A549 (cell line): ENCODE data around the gene UXT. TPM values are rescaled to one million over a fixed set of nuclear protein-coding genes. Genes with fewer than 3 reads are reported as not detected.

Experiments
- ATAC-seq, 2 experiments: fragments of 200-7000 bp in 1 of 2; fragments of >200 bp in 1 of 2; cut with Nextera tagmentation in 1 of 2; cut with Tn5 transposase in 1 of 2; 3 replicates each; pipeline versions ENCODE4 v1.8.0 to v1.9.1; 2018 to 2020; ENCODE audit warnings: mild to moderate bottlenecking in 1 of 2, moderate library complexity in 1 of 2
- CTCF ChIA-PET: fragments of 300-600 bp; sonication (Branson Sonifier 250); formaldehyde crosslinking; extraction: SDS; loops from one replicate; lab custom pipeline; 2021; ENCODE audit warnings: antibody characterized with exemption, inconsistent platforms; lab: Yijun Ruan, JAX
- POLR2A ChIA-PET: fragments of 350-600 bp; formaldehyde crosslinking; extraction: SDS; loops from one replicate; lab custom pipeline; 2021; ENCODE audit warnings: antibody characterized with exemption, inconsistent platforms; lab: Yijun Ruan, JAX
- DNase-seq, 2 experiments: peaks; one replicate each; pipeline versions ENCODE4 v3.0.0 to v3.0.0-alpha.2; 2011 to 2016; ENCODE audit warnings: low read depth in 1 of 2, low spot score in 1 of 2
- FAIRE-seq: peaks from 2 replicates; lab custom pipeline; 2011; peaks lifted over from hg19 to GRCh38; lab: Jason Lieb, UNC
- H3K27ac ChIP-seq, 2 experiments: fragments of >200 bp; sonication (Bioruptor Twin); formaldehyde crosslinking; 3 replicates each; pipeline ENCODE4 v1.5.1; 2016 to 2017
- H3K4me1 ChIP-seq: fragments of >200 bp; sonication (Bioruptor Twin); formaldehyde crosslinking; 3 replicates; pipeline ENCODE4 v1.6.1; 2016
- H3K4me2 ChIP-seq: fragments of >200 bp; sonication (Bioruptor Twin); formaldehyde crosslinking; 3 replicates; pipeline ENCODE4 v1.6.1; 2016
- H3K4me3 ChIP-seq: fragments of >200 bp; sonication (Bioruptor Twin); formaldehyde crosslinking; 3 replicates; pipeline ENCODE4 v1.5.1; 2016
- H3K9me3 ChIP-seq: fragments of >200 bp; sonication (Bioruptor Twin); formaldehyde crosslinking; 3 replicates; pipeline ENCODE4 v1.6.1; 2016
- BCL3 ChIP-seq: fragments of >200 bp; sonication (Bioruptor Twin); formaldehyde crosslinking; IDR thresholded peaks from 3 replicates; pipeline ENCODE4 v1.6.1; 2016
- CEBPB ChIP-seq, 2 experiments: fragments of >200 bp in 1 of 2; sonication (Bioruptor Twin) in 1 of 2; formaldehyde crosslinking in 1 of 2; IDR thresholded peaks; 2 replicates each; pipeline ENCODE4 v1.6.1; 2012 to 2016
- CHD2 ChIP-seq: fragments of 150-350 bp; IDR thresholded peaks from 2 replicates; pipeline ENCODE4 v1.6.1; 2014; ENCODE audit warnings: low read length; ENCODE audit not compliant: partially characterized antibody
- ELK1 ChIP-seq: fragments of 150-350 bp; IDR thresholded peaks from 2 replicates; pipeline ENCODE4 v1.6.1; 2014; ENCODE audit warnings: low read depth, mild to moderate bottlenecking, low read length
- FOXS1 ChIP-seq: fragments of 250-450 bp; sonication (Bioruptor Pico); IDR thresholded peaks from 2 replicates; pipeline ENCODE4 v1.5.0; 2020; ENCODE audit warnings: mild to moderate bottlenecking, moderate library complexity
- GATA3 ChIP-seq: IDR thresholded peaks from 2 replicates; pipeline ENCODE4 v1.6.1; 2012; ENCODE audit warnings: borderline replicate concordance
- HEYL ChIP-seq: fragments of 250-450 bp; sonication (Bioruptor Pico); IDR thresholded peaks from 2 replicates; pipeline ENCODE4 v1.8.0; 2021; ENCODE audit warnings: mild to moderate bottlenecking, moderate library complexity
- HOXB13 ChIP-seq: fragments of 250-450 bp; sonication (Bioruptor Pico); IDR thresholded peaks from 2 replicates; pipeline ENCODE4 v1.5.0; 2020; ENCODE audit warnings: low read depth, mild to moderate bottlenecking, moderate library complexity
- NFE2L2 ChIP-seq: fragments of 150-350 bp; conservative IDR thresholded peaks from 2 replicates; pipeline ENCODE4 v1.6.1; 2014; ENCODE audit warnings: low read length
- PHF8 ChIP-seq: fragments of 200-600 bp; sonication (generic); IDR thresholded peaks from 2 replicates; pipeline ENCODE4 v1.6.1; 2016; ENCODE audit warnings: low read depth, mild to moderate bottlenecking, antibody characterized with exemption, moderate library complexity, borderline replicate concordance
- POLR2A ChIP-seq: IDR thresholded peaks from 2 replicates; pipeline ENCODE4 v1.6.1; 2012; ENCODE audit warnings: mild to moderate bottlenecking, low read length
- RAD21 ChIP-seq, 2 experiments: fragments of >200 bp in 1 of 2; sonication (Bioruptor Twin) in 1 of 2; formaldehyde crosslinking in 1 of 2; IDR thresholded peaks in 1 of 2; conservative IDR thresholded peaks in 1 of 2; 2 replicates in 1 of 2; 3 replicates in 1 of 2; pipeline ENCODE4 v1.6.1; 2012 to 2018; ENCODE audit warnings: inconsistent platforms in 1 of 2
- RARB ChIP-seq: fragments of 250-450 bp; sonication (Bioruptor Pico); IDR thresholded peaks from 2 replicates; pipeline ENCODE4 v1.8.0; 2021; ENCODE audit warnings: mild to moderate bottlenecking, moderate library complexity
- REST ChIP-seq: fragments of 200-600 bp; sonication (generic); IDR thresholded peaks from 2 replicates; pipeline ENCODE4 v1.6.1; 2016; ENCODE audit warnings: antibody characterized with exemption, mild to moderate bottlenecking, moderate library complexity
- RFX5 ChIP-seq: fragments of 450-650 bp; IDR thresholded peaks from 2 replicates; pipeline ENCODE4 v1.7.1; 2014; ENCODE audit warnings: antibody characterized with exemption, mild to moderate bottlenecking, moderate library complexity
- RNF2 ChIP-seq: fragments of 200-600 bp; sonication (generic); IDR thresholded peaks from 2 replicates; pipeline ENCODE4 v1.6.1; 2016; ENCODE audit warnings: low read depth, mild to moderate bottlenecking, antibody characterized with exemption, moderate library complexity, borderline replicate concordance
- SREBF2 ChIP-seq: fragments of 450-650 bp; IDR thresholded peaks from 2 replicates; pipeline ENCODE4 v1.6.1; 2014; ENCODE audit warnings: mild to moderate bottlenecking, moderate library complexity
- USF2 ChIP-seq: fragments of 450-650 bp; IDR thresholded peaks from 2 replicates; pipeline ENCODE4 v1.6.1; 2014; ENCODE audit warnings: antibody characterized with exemption
- WGBS: methylation state at CpG from one replicate; pipeline ENCODE4 v1.1.6; 2017; ENCODE audit errors: missing lambda C conversion rate; 5-methylcytosine and 5-hydroxymethylcytosine counted together
- polyA plus RNA-seq, 4 experiments: library from polyadenylated mRNA; depleted of rRNA in 3 of 4; stranded (reverse); fragments of >200 nt; fragmentation: RNase III in 1 of 4; extraction: RNeasy Plus Mini Kit Qiagen cat#74134 plus additional on column Dnase treatment in 1 of 4; gene quantifications; 2 replicates in 3 of 4; 3 replicates in 1 of 4; pipeline ENCODE4 v1.2.3, GENCODE V29; 2011 to 2017

UXT gene
- polyA plus RNA-seq, 2 of the 4 experiments (the other 2 are of a cell fraction) = 172 to 175 TPM

GRCh38 chrX:47649781-47650163 lies 9.2 kb downstream of the UXT start:
- no peak for TF ChIP-seq PHF8
- no peak for TF ChIP-seq CEBPB (IDR thresholded peaks at IDR 0.05)
- TF ChIP-seq RAD21 (conservative IDR thresholded peaks at IDR 0.05 in 1 of 2, IDR thresholded peaks at IDR 0.05 in 1 of 2) = no peak
- TF ChIP-seq CHD2 = no peak
- TF ChIP-seq RNF2 = no peak
- TF ChIP-seq USF2 = no peak
- TF ChIP-seq NFE2L2 = no peak
- no peak for TF ChIP-seq SREBF2
- TF ChIP-seq ELK1 = no peak
- TF ChIP-seq BCL3 = no peak
- TF ChIP-seq POLR2A = no peak
- no peak for TF ChIP-seq HOXB13 (CRISPR knock-in tag)
- no peak for TF ChIP-seq HEYL (CRISPR knock-in tag)
- no peak for TF ChIP-seq GATA3
- ChIA-PET CTCF (no interaction called here), POLR2A (interaction anchor here (0.9 kb wide), 1 partner anchor 187 kb away, joined by 5 read pairs; the partner anchor contains the start of gene ZNF81)
- DNase-seq (no peak), ATAC-seq (0 out of 6 replicates have a peak, but pooled peaks of 1 of the 2 experiments have one; percentile 0), FAIRE-seq (no peak)
- Histone ChIP-seq H3K27ac (peak overlapping the region; percentile 95 to 96), H3K4me2 (peak overlapping the region; percentile 90), H3K4me1 (peaks cover 18% of the 10 kb centered on the region), H3K9me3 (no peaks in the 10 kb centered on the region), H3K4me3 (peak overlapping the region; percentile 96)
- 22% methylated on average over 10 of the region's 11 CpGs for WGBS

GRCh38 chrX:47649271-47649670 lies 9.7 kb downstream of the UXT start:
- DNase-seq (no peak), ATAC-seq (no peak), FAIRE-seq (no peak)
- H3K4me3 ChIP-seq = peak overlapping the region; percentile 96
- WGBS = 85% methylated on average over 8 of the region's 8 CpGs
- no peaks in the 10 kb centered on the region for H3K9me3 ChIP-seq
- ChIA-PET CTCF (no interaction called here), POLR2A (no interaction called here)
- peak overlapping the region; percentile 90 for H3K4me2 ChIP-seq
- peaks cover 18% of the 10 kb centered on the region for H3K4me1 ChIP-seq
- no peak for TF ChIP-seq FOXS1 (CRISPR knock-in tag)
- TF ChIP-seq NFE2L2 = no peak
- TF ChIP-seq REST = no peak
- no peak for TF ChIP-seq RFX5
- TF ChIP-seq RARB = no peak
- TF ChIP-seq, all 56 proteins: peak for 0
- H3K27ac ChIP-seq = peak overlapping the region; percentile 95 to 96; a peak in 4 of 6 replicates
